WTC11 (cell line): Measurements from ENCODE around the gene SPATS2.

Experiments used
- CDX4 ChIP-seq: fragments of 250-450 bp; sonication (Bioruptor Pico); IDR thresholded peaks from 2 replicates; pipeline ENCODE4 v1.9.0; 2021; ENCODE audit warnings: moderate library complexity, mild to moderate bottlenecking, inconsistent platforms, borderline replicate concordance
- CTCF ChIP-seq: fragments of 200-600 bp; IDR thresholded peaks from 2 replicates; pipeline ENCODE4 v1.8.0; 2022; ENCODE audit warnings: antibody characterized with exemption
- ELF4 ChIP-seq: sonication (generic); formaldehyde crosslinking; IDR thresholded peaks from 2 replicates; pipeline ENCODE4 v1.8.1; 2022; ENCODE audit warnings: low read depth, mild to moderate bottlenecking, moderate library complexity, missing genetic modification reagents
- ETV6 ChIP-seq: sonication (generic); formaldehyde crosslinking; IDR thresholded peaks from 2 replicates; pipeline ENCODE4 v1.8.1; 2022; ENCODE audit warnings: mild to moderate bottlenecking, missing genetic modification reagents

- TF ChIP-seq ELF4 (no peak), CTCF (no peak), CDX4 (CRISPR knock-in tag) (no peak), ETV6 (CRISPR knock-in tag) (no peak)
Measured at GRCh38 chr12:49415521-49415970, 48.3 kb downstream of the SPATS2 start.
